ENCODE data around the gene ZNF324. TPM values are rescaled to one million over a fixed set of nuclear protein-coding genes. Genes with fewer than 3 reads are reported as not detected.

ZNF324 gene
- total RNA-seq, 2 experiments from 2014 or later: 4.7 to 7.5 TPM

GRCh38 chr19:58516964-58517833 is 50.3 kb downstream of the ZNF324 start:
- no peak for ATAC-seq
- intact Hi-C loops (cut with DNase I, micrococcal nuclease): loop anchor here in 1 of 2 experiments (5.0 kb wide), 2 partner anchors 40 to 115 kb away; partner anchors contain the start of gene ZNF446
- H3K27ac Mint-ChIP-seq: no peak overlapping the region

GRCh38 chr19:58518256-58519086 is 51.6 kb downstream of the ZNF324 start:
- Mint-ChIP-seq H3K9me3 (ENCODE audit: low read depth) (no peaks in the 10 kb centered on the region), H3K36me3 (ENCODE audit: low read depth) (peaks cover 23% of the 10 kb centered on the region), H3K4me1 (peaks cover 39% of the 10 kb centered on the region), H3K27me3 (no peaks in the 10 kb centered on the region), H3K27ac (peak overlapping the region; percentile 94), H3K4me3 (peak overlapping the region; percentile 82)
- POLR2A ChIA-PET: interaction anchor here (0.9 to 2.7 kb wide), 4 partner anchors 27 to 192 kb away, joined by 5 to 18 read pairs (median 8); partner anchors contain the start of genes TRIM28 and ZSCAN22
- intact Hi-C loops (cut with DNase I, micrococcal nuclease): loop anchor here (1.0 to 5.0 kb wide), 22 partner anchors 19 to 336 kb away; partner anchors contain the start of genes TRIM28 (in 2 of the 2), ZNF446 (in 2 of the 2), CHMP2A (in 1 of the 2) and ERVK3-1 (in 1 of the 2)
- CTCF ChIA-PET: interaction anchor here (1.0 to 5.8 kb wide), 12 partner anchors 10 to 185 kb away, joined by 3 to 78 read pairs (median 7); partner anchors contain the start of genes CHMP2A, TRIM28, UBE2M and ZNF324B
- no peak for ATAC-seq
- DNase-seq: peak; percentile 49

More at GRCh38 chr19:58516964-58517833, 50.3 kb downstream of the ZNF324 start:
- Mint-ChIP-seq H3K4me3 (peak overlapping the region; percentile 82), H3K9me3 (ENCODE audit: low read depth) (no peaks in the 10 kb centered on the region), H3K27me3 (no peaks in the 10 kb centered on the region), H3K36me3 (ENCODE audit: low read depth) (peaks cover 23% of the 10 kb centered on the region), H3K4me1 (peaks cover 39% of the 10 kb centered on the region)
- DNase-seq: no peak
- CTCF ChIA-PET: interaction anchor here (1.2 to 5.8 kb wide), 2 partner anchors 59 to 63 kb away, joined by 3 to 78 read pairs; no protein-coding TSS in a partner anchor
- POLR2A ChIA-PET: no interaction called here

GRCh38 chr19:58519087-58519354 is 52.1 kb downstream of the ZNF324 start:
- H3K36me3 Mint-ChIP-seq (ENCODE audit: low read depth): peaks cover 23% of the 10 kb centered on the region
- H3K27ac Mint-ChIP-seq: peak overlapping the region; percentile 94
- peaks cover 39% of the 10 kb centered on the region for H3K4me1 Mint-ChIP-seq
- no peaks in the 10 kb centered on the region for H3K9me3 Mint-ChIP-seq (ENCODE audit: low read depth)
- DNase-seq: peak; percentile 79
- peak; percentile 16 for ATAC-seq
- intact Hi-C loops (cut with DNase I, micrococcal nuclease): loop anchor here (1.0 to 5.0 kb wide), 22 partner anchors 20 to 337 kb away; partner anchors contain the start of genes TRIM28 (in 2 of the 2), ZNF446 (in 2 of the 2), CHMP2A (in 1 of the 2) and ERVK3-1 (in 1 of the 2)
- H3K4me3 Mint-ChIP-seq: peak overlapping the region; percentile 82
- POLR2A ChIA-PET: interaction anchor here (0.9 to 2.7 kb wide), 4 partner anchors 26 to 192 kb away, joined by 5 to 18 read pairs (median 8); partner anchors contain the start of genes TRIM28 and ZSCAN22
- CTCF ChIA-PET: interaction anchor here (1.0 to 5.8 kb wide), 12 partner anchors 11 to 185 kb away, joined by 3 to 78 read pairs (median 7); partner anchors contain the start of genes CHMP2A, TRIM28, UBE2M and ZNF324B
- no peaks in the 10 kb centered on the region for H3K27me3 Mint-ChIP-seq

GRCh38 chr19:58519355-58520256 is 52.7 kb downstream of the ZNF324 start, which contains the start of gene ZBTB45:
TSS of gene ZBTB45 (minus strand) at chr19:58519810. CDS start at chr19:58517673, 2,137 bp downstream.
- Mint-ChIP-seq H3K36me3 (ENCODE audit: low read depth) (peaks cover 21% of the 10 kb centered on the region), H3K4me1 (peaks cover 39% of the 10 kb centered on the region), H3K27ac (peak within 1 kb of the TSS; percentile 94), H3K9me3 (ENCODE audit: low read depth) (no peaks in the 10 kb centered on the region), H3K4me3 (peak within 1 kb of the TSS; percentile 82), H3K27me3 (no peaks in the 10 kb centered on the region)
- intact Hi-C loops (cut with DNase I, micrococcal nuclease): loop anchor here (1.0 to 5.0 kb wide), 23 partner anchors 19 to 337 kb away; partner anchors contain the start of genes TRIM28 (in 2 of the 2), ZNF446 (in 2 of the 2), CHMP2A (in 1 of the 2) and ERVK3-1 (in 1 of the 2)
- ChIA-PET POLR2A (interaction anchor here (0.8 to 2.7 kb wide), 13 partner anchors 20 to 193 kb away, joined by 3 to 18 read pairs (median 5); partner anchors contain the start of genes CHMP2A, MZF1, TRIM28 and UBE2M), CTCF (interaction anchor here (0.6 to 5.8 kb wide), 26 partner anchors 12 to 476 kb away, joined by 3 to 78 read pairs (median 4); partner anchors contain the start of genes CHMP2A, TRIM28, UBE2M and ZNF324B)
- ATAC-seq (peak; percentile 82), DNase-seq (peak; percentile 96)

DNA sequence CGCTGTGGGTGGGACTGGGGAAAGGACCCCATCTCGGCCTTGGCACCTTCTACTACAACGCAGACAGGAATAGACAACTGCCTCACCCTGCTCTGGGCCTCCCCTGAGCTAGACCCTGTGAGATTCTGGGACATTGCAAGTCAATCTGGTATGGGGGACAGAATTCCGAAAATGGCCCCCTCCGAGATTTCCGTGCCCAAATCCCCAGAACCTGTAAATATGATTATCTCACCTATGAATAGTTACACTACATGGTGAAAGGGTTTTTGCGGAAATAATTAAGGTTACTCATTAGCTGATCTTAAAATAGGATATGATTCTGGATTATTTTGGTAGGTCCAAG is 53.3 kb downstream of the ZNF324 start:
- Mint-ChIP-seq H3K4me1 (peaks cover 36% of the 10 kb centered on the region), H3K27me3 (no peaks in the 10 kb centered on the region)
- CTCF ChIA-PET: interaction anchor here (0.6 to 5.8 kb wide), 23 partner anchors 12 to 476 kb away, joined by 3 to 78 read pairs (median 4); partner anchors contain the start of genes CHMP2A, TRIM28, UBE2M and ZNF324B

DNA sequence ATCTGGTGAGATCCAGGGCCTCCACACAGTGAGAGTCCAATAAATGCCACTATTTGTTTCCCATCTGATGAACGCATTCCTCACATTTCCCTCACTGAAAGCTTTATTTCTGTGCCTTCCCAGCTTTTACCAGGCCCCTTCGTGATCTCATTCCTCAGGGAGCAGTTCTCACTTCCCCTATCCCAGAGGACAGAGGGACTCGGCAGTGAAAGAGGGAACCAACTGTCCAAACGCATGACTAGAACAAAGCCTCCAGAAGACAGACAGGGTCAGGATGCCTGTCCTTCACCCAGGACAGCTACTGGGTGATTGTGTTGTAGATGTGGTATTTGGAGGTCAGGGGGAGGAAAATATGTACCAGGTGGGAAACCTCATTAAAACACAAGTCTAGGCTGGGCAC is 54.8 kb downstream of the ZNF324 start:
- Mint-ChIP-seq H3K4me3 (peak overlapping the region; percentile 43), H3K27me3 (no peaks in the 10 kb centered on the region), H3K4me1 (peaks cover 26% of the 10 kb centered on the region), H3K9me3 (ENCODE audit: low read depth) (no peaks in the 10 kb centered on the region), H3K27ac (peak overlapping the region; percentile 86), H3K36me3 (ENCODE audit: low read depth) (peaks cover 7% of the 10 kb centered on the region)
- ATAC-seq (no peak), DNase-seq (no peak)
- ChIA-PET CTCF (interaction anchor here (0.5 to 5.8 kb wide), 6 partner anchors 22 to 293 kb away, joined by 3 to 78 read pairs (median 18); partner anchors contain the start of genes CHMP2A and TRIM28), POLR2A (interaction anchor here (0.6 to 0.8 kb wide), 2 partner anchors 50 to 294 kb away, joined by 3 read pairs; no protein-coding TSS in a partner anchor)
- intact Hi-C loops (cut with DNase I, micrococcal nuclease): no loop called here

More for the DNA sequence above, 53.3 kb downstream of the ZNF324 start:
- H3K27ac Mint-ChIP-seq: peak overlapping the region; percentile 94
- DNase-seq (no peak), ATAC-seq (no peak)
- POLR2A ChIA-PET: interaction anchor here (0.8 to 2.7 kb wide), 10 partner anchors 20 to 112 kb away, joined by 3 to 18 read pairs (median 5); partner anchors contain the start of genes CHMP2A, TRIM28, UBE2M and ZNF446
- H3K36me3 Mint-ChIP-seq (ENCODE audit: low read depth): peaks cover 18% of the 10 kb centered on the region
- no peaks in the 10 kb centered on the region for H3K9me3 Mint-ChIP-seq (ENCODE audit: low read depth)
- H3K4me3 Mint-ChIP-seq: peak overlapping the region; percentile 82
- intact Hi-C loops (cut with DNase I, micrococcal nuclease): loop anchor here in 1 of 2 experiments (1.0 kb wide), 2 partner anchors 18 to 61 kb away; no protein-coding TSS in a partner anchor

DNA sequence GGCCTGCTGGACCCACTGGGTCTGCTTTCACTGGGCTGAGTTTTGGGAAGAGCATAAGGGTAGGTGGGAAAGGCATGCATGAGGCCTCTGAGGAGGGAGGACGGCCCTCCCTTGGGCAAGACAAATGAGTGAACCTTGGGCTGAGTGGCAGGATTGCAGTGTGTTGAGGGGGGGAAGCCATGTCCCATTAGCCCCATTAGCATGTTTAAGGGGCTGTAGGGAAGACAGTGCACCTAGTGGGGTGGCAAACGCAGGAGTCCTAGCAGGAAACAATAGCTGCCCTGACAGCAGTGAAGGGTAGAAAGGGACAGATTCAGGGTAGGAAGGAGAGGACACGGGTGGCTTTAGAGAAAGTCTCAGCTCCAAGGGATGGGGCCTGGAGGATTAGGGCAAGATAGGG is 55.8 kb downstream of the ZNF324 start:
- H3K9me3 Mint-ChIP-seq (ENCODE audit: low read depth): no peaks in the 10 kb centered on the region
- no peak overlapping the region for H3K4me3 Mint-ChIP-seq
- H3K27me3 Mint-ChIP-seq: no peaks in the 10 kb centered on the region
- no peak overlapping the region for H3K27ac Mint-ChIP-seq
- peaks cover 4% of the 10 kb centered on the region for H3K36me3 Mint-ChIP-seq (ENCODE audit: low read depth)
- ChIA-PET POLR2A (no interaction called here), CTCF (interaction anchor here (4.1 to 5.8 kb wide), 2 partner anchors 32 to 57 kb away, joined by 20 to 78 read pairs; partner anchors contain the start of gene CHMP2A)
- H3K4me1 Mint-ChIP-seq: peaks cover 22% of the 10 kb centered on the region
- intact Hi-C loops (cut with DNase I, micrococcal nuclease): no loop called here
- ATAC-seq (no peak), DNase-seq (no peak)

All from activated CD4-positive, alpha-beta T cell treated with anti-CD3 and anti-CD28 coated beads for 36 hours (primary cell).